Nephron progenitor cell (in vitro differentiated cells): ENCODE results near the gene EFHC1.
"Not testable (repeated sequence)": the region's sequence is repeated elsewhere in the genome, so short reads cannot be mapped to it uniquely, and the experiment has no call there.

Source experiments
- DNase-seq: peaks from one replicate; pipeline ENCODE4 v3.0.0; 2021
- H3K27ac Mint-ChIP-seq: 2 replicates; pipeline ENCODE4 v1.8.0; 2021; ENCODE audit warnings: mild to moderate bottlenecking, moderate library complexity, mixed read lengths
- H3K27me3 Mint-ChIP-seq: 2 replicates; pipeline ENCODE4 v1.8.0; 2021; ENCODE audit warnings: mild to moderate bottlenecking, low read depth, mixed read lengths; ENCODE audit not compliant: poor library complexity
- H3K36me3 Mint-ChIP-seq: 2 replicates; pipeline ENCODE4 v1.8.0; 2021; ENCODE audit warnings: low read depth, mixed read lengths
- H3K4me1 Mint-ChIP-seq: 2 replicates; pipeline ENCODE4 v1.8.0; 2021; ENCODE audit warnings: mixed read lengths
- H3K4me3 Mint-ChIP-seq: 2 replicates; pipeline ENCODE4 v1.8.0; 2021; ENCODE audit warnings: mild to moderate bottlenecking, moderate library complexity, mixed read lengths
- H3K9me3 Mint-ChIP-seq: 2 replicates; pipeline ENCODE4 v1.8.0; 2021; ENCODE audit warnings: mild to moderate bottlenecking, moderate library complexity, mixed read lengths
- TF ChIP-seq, protein P1 (sequence below): fragments of 200-600 bp; sonication (generic); IDR thresholded peaks from 2 replicates; pipeline ENCODE4 v1.5.0; 2021; ENCODE audit warnings: antibody characterized with exemption

Gene EFHC1

DNA sequence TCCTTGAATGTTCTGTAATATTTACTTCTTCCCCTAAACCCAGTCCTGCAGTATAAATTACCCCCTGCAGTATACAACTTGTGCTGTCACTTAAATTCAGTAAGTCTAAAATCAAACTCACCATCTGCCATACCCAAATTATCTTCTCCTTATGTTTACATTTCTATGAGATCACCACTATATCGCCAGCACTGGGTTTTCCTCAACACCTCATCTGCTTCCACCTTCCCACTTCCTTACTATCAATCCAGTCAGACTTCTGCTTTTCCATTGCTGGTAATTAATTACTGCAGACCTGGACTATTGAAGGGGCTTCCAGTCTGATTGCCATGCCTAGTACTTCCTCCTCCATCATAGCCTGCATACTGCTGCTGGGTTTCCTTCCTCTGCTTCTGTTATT lies 15.2 kb downstream of the EFHC1 start:
- H3K27ac Mint-ChIP-seq = no peak overlapping the region
- no peaks in the 10 kb centered on the region for H3K9me3 Mint-ChIP-seq
- DNase-seq = no peak
- H3K36me3 Mint-ChIP-seq = peaks cover 38% of the 10 kb centered on the region
- H3K4me1 Mint-ChIP-seq = no peaks in the 10 kb centered on the region
- TF ChIP-seq, protein P1, sequence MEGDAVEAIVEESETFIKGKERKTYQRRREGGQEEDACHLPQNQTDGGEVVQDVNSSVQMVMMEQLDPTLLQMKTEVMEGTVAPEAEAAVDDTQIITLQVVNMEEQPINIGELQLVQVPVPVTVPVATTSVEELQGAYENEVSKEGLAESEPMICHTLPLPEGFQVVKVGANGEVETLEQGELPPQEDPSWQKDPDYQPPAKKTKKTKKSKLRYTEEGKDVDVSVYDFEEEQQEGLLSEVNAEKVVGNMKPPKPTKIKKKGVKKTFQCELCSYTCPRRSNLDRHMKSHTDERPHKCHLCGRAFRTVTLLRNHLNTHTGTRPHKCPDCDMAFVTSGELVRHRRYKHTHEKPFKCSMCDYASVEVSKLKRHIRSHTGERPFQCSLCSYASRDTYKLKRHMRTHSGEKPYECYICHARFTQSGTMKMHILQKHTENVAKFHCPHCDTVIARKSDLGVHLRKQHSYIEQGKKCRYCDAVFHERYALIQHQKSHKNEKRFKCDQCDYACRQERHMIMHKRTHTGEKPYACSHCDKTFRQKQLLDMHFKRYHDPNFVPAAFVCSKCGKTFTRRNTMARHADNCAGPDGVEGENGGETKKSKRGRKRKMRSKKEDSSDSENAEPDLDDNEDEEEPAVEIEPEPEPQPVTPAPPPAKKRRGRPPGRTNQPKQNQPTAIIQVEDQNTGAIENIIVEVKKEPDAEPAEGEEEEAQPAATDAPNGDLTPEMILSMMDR = no peak
- H3K27me3 Mint-ChIP-seq = no peaks in the 10 kb centered on the region
- H3K4me3 Mint-ChIP-seq = no peak overlapping the region

- no peak overlapping the region for H3K27ac Mint-ChIP-seq
- TF ChIP-seq, protein P1 = no peak
- H3K36me3 Mint-ChIP-seq = peaks cover 50% of the 10 kb centered on the region
- no peak for DNase-seq
- H3K4me1 Mint-ChIP-seq = no peaks in the 10 kb centered on the region
- H3K27me3 Mint-ChIP-seq = no peaks in the 10 kb centered on the region
- H3K4me3 Mint-ChIP-seq = no peak overlapping the region
- H3K9me3 Mint-ChIP-seq = peaks cover 16% of the 10 kb centered on the region
These were observed 18.8 kb downstream of the EFHC1 start for GRCh38 chr6:52438926-52439325.

DNA sequence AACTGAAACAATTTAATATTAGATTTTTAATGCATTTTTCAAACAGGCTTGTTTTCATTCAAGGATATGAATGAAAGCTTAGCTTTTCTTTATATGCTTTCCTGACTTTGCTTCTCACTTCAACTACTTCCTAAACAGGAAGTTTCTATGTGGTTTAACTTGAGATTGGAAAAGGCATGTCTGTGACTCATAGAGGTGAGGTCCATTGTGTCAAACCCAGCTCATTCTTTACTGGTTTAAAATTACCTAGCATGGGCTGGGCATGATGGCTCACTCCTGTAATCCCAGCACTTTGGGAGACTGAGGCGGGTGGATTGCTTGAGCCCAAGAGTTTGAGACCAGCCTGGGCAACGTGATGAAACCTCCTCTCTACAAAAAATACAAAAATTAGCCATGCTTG lies 34.4 kb downstream of the EFHC1 start:
- Mint-ChIP-seq H3K9me3 (peaks cover 20% of the 10 kb centered on the region), H3K4me3 (no peak overlapping the region), H3K36me3 (peaks cover 58% of the 10 kb centered on the region), H3K27ac (no peak overlapping the region), H3K27me3 (no peaks in the 10 kb centered on the region), H3K4me1 (no peaks in the 10 kb centered on the region)
- DNase-seq = no peak
- TF ChIP-seq, protein P1 = no peak

- H3K4me3 Mint-ChIP-seq = no peak overlapping the region
- DNase-seq = no peak
- TF ChIP-seq, protein P1 = no peak
- peaks cover 48% of the 10 kb centered on the region for H3K36me3 Mint-ChIP-seq
- H3K4me1 Mint-ChIP-seq = no peaks in the 10 kb centered on the region
- H3K27me3 Mint-ChIP-seq = peaks cover 3% of the 10 kb centered on the region
- no peak overlapping the region for H3K27ac Mint-ChIP-seq
- H3K9me3 Mint-ChIP-seq = peaks cover 6% of the 10 kb centered on the region
These were observed 37.0 kb downstream of the EFHC1 start for GRCh38 chr6:52457096-52457495.

GRCh38 chr6:52461194-52461593 lies 41.1 kb downstream of the EFHC1 start:
- not testable (repeated sequence) for H3K27me3 Mint-ChIP-seq, DNase-seq, H3K4me3 Mint-ChIP-seq

DNA sequence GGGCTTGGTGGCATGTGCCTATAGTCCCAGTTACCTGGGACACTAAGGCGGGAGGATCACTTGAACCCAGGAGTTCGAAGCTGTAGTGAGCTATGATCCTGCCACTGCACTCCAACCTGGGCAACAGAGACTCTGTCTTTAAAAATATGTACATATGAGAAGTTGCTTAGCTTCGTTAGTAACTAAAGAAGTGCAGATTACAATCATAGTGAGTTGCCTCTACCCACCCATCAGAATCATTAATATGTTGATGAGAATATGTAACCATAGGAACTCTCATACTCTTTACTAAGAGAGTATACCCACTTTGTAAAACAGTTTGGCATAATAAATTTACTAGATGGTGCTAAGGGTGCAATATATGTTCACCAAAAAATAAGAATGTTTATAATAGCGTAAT lies 54.0 kb downstream of the EFHC1 start:
- no peaks in the 10 kb centered on the region for H3K27me3 Mint-ChIP-seq
- DNase-seq = no peak
- TF ChIP-seq, protein P1 = no peak
- H3K4me1 Mint-ChIP-seq = no peaks in the 10 kb centered on the region
- no peak overlapping the region for H3K27ac Mint-ChIP-seq
- peaks cover 11% of the 10 kb centered on the region for H3K36me3 Mint-ChIP-seq
- H3K9me3 Mint-ChIP-seq = no peaks in the 10 kb centered on the region
- H3K4me3 Mint-ChIP-seq = no peak overlapping the region

More at GRCh38 chr6:52461194-52461593, 41.1 kb downstream of the EFHC1 start:
- H3K9me3 Mint-ChIP-seq, H3K4me1 Mint-ChIP-seq, H3K27ac Mint-ChIP-seq: not testable (repeated sequence)
- H3K36me3 Mint-ChIP-seq = peaks cover 29% of the 10 kb centered on the region
